Calu3 (cell line): ENCODE measurements around the gene TMEM69. TPM values are rescaled to one million over a fixed set of nuclear protein-coding genes. Genes with fewer than 3 reads are reported as not detected.
A peak's percentile ranks its signal among the peaks of the same experiment; 100 is the strongest.
"Not testable (repeated sequence)": the region's sequence is repeated elsewhere in the genome, so short reads cannot be mapped to it uniquely, and the experiment has no call there.

Experiments
- BruUV-seq: library from RNA; stranded (reverse); fragments of 400-500 nt; replicated peaks from 2 replicates; lab custom pipeline; 2021; lab: Mats Ljungman, UMichigan
- CTCF ChIA-PET: fragments of 300-600 bp; sonication (Branson Sonifier 250); formaldehyde crosslinking; loops from one replicate; lab custom pipeline; 2022; ENCODE audit warnings: antibody characterized with exemption; lab: Charles Lee
- DNase-seq: peaks from one replicate; pipeline ENCODE4 v3.0.0; 2022
- H3K27ac Mint-ChIP-seq: one replicate; pipeline ENCODE4 v1.8.0; 2022; ENCODE audit warnings: mixed read lengths; ENCODE audit not compliant: unreplicated experiment
- H3K27me3 Mint-ChIP-seq: one replicate; pipeline ENCODE4 v1.8.0; 2022; ENCODE audit warnings: mixed read lengths; ENCODE audit not compliant: unreplicated experiment
- H3K36me3 Mint-ChIP-seq: one replicate; pipeline ENCODE4 v1.8.0; 2022; ENCODE audit warnings: mild to moderate bottlenecking, moderate library complexity, mixed read lengths; ENCODE audit not compliant: insufficient read depth, unreplicated experiment
- H3K4me1 Mint-ChIP-seq: one replicate; pipeline ENCODE4 v1.8.0; 2022; ENCODE audit warnings: mild to moderate bottlenecking, low read depth, mixed read lengths; ENCODE audit not compliant: unreplicated experiment
- H3K4me3 Mint-ChIP-seq: one replicate; pipeline ENCODE4 v1.8.0; 2022; ENCODE audit warnings: mild to moderate bottlenecking, low read depth, moderate library complexity, mixed read lengths; ENCODE audit not compliant: unreplicated experiment
- H3K9me3 Mint-ChIP-seq: one replicate; pipeline ENCODE4 v1.8.0; 2022; ENCODE audit warnings: low read depth, mixed read lengths; ENCODE audit not compliant: unreplicated experiment
- intact Hi-C: fragments of 100-400 bp; cut with micrococcal nuclease; formaldehyde crosslinking; loops from one replicate; pipeline ENCODE4 v1.10.0; 2022; ENCODE audit not compliant: unreplicated experiment
- total RNA-seq: library from RNA; stranded (reverse); gene quantifications from 2 replicates; pipeline ENCODE4 v1.2.3, GENCODE V29; 2022
- TF ChIP-seq, protein P1 (sequence below): fragments of 200-600 bp; IDR thresholded peaks from one replicate; pipeline ENCODE4 v1.8.0; 2022; ENCODE audit warnings: antibody characterized with exemption; ENCODE audit not compliant: unreplicated experiment

Gene TMEM69
- total RNA-seq, 1 experiment from 2014 or later = 31.7 TPM

- peak; percentile 65 for DNase-seq
Observed at GRCh38 chr1:45686015-45686287, 2.0 kb upstream of the TMEM69 start.

GRCh38 chr1:45686288-45687013, 1.5 kb upstream of the TMEM69 start, which contains the start of gene GPBP1L1:
TSS of gene GPBP1L1 (minus strand) at chr1:45686533. CDS start at chr1:45659087, 27,446 bp downstream.
- Mint-ChIP-seq H3K4me3 (peak within 1 kb of the TSS; percentile 89), H3K4me1 (peaks cover 7% of the 10 kb centered on the region), H3K27me3 (no peaks in the 10 kb centered on the region), H3K27ac (peak within 1 kb of the TSS; percentile 80), H3K9me3 (no peaks in the 10 kb centered on the region), H3K36me3 (peaks cover 63% of the 10 kb centered on the region)
- TF ChIP-seq, protein P1, sequence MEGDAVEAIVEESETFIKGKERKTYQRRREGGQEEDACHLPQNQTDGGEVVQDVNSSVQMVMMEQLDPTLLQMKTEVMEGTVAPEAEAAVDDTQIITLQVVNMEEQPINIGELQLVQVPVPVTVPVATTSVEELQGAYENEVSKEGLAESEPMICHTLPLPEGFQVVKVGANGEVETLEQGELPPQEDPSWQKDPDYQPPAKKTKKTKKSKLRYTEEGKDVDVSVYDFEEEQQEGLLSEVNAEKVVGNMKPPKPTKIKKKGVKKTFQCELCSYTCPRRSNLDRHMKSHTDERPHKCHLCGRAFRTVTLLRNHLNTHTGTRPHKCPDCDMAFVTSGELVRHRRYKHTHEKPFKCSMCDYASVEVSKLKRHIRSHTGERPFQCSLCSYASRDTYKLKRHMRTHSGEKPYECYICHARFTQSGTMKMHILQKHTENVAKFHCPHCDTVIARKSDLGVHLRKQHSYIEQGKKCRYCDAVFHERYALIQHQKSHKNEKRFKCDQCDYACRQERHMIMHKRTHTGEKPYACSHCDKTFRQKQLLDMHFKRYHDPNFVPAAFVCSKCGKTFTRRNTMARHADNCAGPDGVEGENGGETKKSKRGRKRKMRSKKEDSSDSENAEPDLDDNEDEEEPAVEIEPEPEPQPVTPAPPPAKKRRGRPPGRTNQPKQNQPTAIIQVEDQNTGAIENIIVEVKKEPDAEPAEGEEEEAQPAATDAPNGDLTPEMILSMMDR = no peak
- DNase-seq = peak; percentile 98
- CTCF ChIA-PET = interaction anchor here (0.5 to 1.3 kb wide), 6 partner anchors 12 to 377 kb away, joined by 3 to 10 read pairs (median 4); partner anchors contain the start of gene MAST2
- intact Hi-C loops = loop anchor here (5.0 to 10.0 kb wide), 2 partner anchors 174 to 1638 kb away; no protein-coding TSS in a partner anchor
- BruUV-seq = no TSS peak

More at GRCh38 chr1:45686015-45686287, 2.0 kb upstream of the TMEM69 start:
- TF ChIP-seq, protein P1 = no peak
- intact Hi-C loops = loop anchor here (5.0 to 10.0 kb wide), 2 partner anchors 174 to 1639 kb away; no protein-coding TSS in a partner anchor
- H3K27ac Mint-ChIP-seq = peak overlapping the region; percentile 80
- no peaks in the 10 kb centered on the region for H3K9me3 Mint-ChIP-seq
- no peaks in the 10 kb centered on the region for H3K27me3 Mint-ChIP-seq
- H3K36me3 Mint-ChIP-seq = peaks cover 58% of the 10 kb centered on the region
- peak overlapping the region; percentile 89 for H3K4me3 Mint-ChIP-seq
- no TSS peak for BruUV-seq
- peaks cover 12% of the 10 kb centered on the region for H3K4me1 Mint-ChIP-seq
- CTCF ChIA-PET = interaction anchor here (0.5 to 1.3 kb wide), 7 partner anchors 12 to 377 kb away, joined by 3 to 10 read pairs (median 3); partner anchors contain the start of gene MAST2

- BruUV-seq = TSS peak; percentile 73
- DNase-seq = peak; percentile 96
- Mint-ChIP-seq H3K27me3 (no peaks in the 10 kb centered on the region), H3K9me3 (no peaks in the 10 kb centered on the region), H3K27ac (peak overlapping the region; percentile 80), H3K4me3 (peak overlapping the region; percentile 89), H3K4me1 (peaks cover 7% of the 10 kb centered on the region), H3K36me3 (peaks cover 70% of the 10 kb centered on the region)
- TF ChIP-seq, protein P1 = no peak
- CTCF ChIA-PET = no interaction called here
- intact Hi-C loops = loop anchor here (5.0 to 10.0 kb wide), 2 partner anchors 175 to 1638 kb away; no protein-coding TSS in a partner anchor
Observed at GRCh38 chr1:45687014-45687753, 797 bp upstream of the TMEM69 start.

GRCh38 chr1:45693811-45694210, 5.8 kb downstream of the TMEM69 start:
- H3K36me3 Mint-ChIP-seq = peaks cover 47% of the 10 kb centered on the region

More at GRCh38 chr1:45693811-45694210, 5.8 kb downstream of the TMEM69 start:
- intact Hi-C loops, H3K4me3 Mint-ChIP-seq, H3K4me1 Mint-ChIP-seq, BruUV-seq, H3K9me3 Mint-ChIP-seq, DNase-seq, CTCF ChIA-PET, H3K27me3 Mint-ChIP-seq, H3K27ac Mint-ChIP-seq: not testable (repeated sequence)
